HG02588 (cell line): ENCODE data around the gene IL1RAP.
"Not testable (repeated sequence)": the region's sequence is repeated elsewhere in the genome, so short reads cannot be mapped to it uniquely, and the experiment has no call there.

ENCODE experiments used
- ATAC-seq: cut with Tn5 transposase; IDR thresholded peaks from one replicate; pipeline ENCODE4 v1.9.1; 2021; ENCODE audit warnings: mild to moderate bottlenecking, moderate library complexity; ENCODE audit not compliant: unreplicated experiment

Gene IL1RAP, protein sequence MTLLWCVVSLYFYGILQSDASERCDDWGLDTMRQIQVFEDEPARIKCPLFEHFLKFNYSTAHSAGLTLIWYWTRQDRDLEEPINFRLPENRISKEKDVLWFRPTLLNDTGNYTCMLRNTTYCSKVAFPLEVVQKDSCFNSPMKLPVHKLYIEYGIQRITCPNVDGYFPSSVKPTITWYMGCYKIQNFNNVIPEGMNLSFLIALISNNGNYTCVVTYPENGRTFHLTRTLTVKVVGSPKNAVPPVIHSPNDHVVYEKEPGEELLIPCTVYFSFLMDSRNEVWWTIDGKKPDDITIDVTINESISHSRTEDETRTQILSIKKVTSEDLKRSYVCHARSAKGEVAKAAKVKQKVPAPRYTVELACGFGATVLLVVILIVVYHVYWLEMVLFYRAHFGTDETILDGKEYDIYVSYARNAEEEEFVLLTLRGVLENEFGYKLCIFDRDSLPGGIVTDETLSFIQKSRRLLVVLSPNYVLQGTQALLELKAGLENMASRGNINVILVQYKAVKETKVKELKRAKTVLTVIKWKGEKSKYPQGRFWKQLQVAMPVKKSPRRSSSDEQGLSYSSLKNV

DNA sequence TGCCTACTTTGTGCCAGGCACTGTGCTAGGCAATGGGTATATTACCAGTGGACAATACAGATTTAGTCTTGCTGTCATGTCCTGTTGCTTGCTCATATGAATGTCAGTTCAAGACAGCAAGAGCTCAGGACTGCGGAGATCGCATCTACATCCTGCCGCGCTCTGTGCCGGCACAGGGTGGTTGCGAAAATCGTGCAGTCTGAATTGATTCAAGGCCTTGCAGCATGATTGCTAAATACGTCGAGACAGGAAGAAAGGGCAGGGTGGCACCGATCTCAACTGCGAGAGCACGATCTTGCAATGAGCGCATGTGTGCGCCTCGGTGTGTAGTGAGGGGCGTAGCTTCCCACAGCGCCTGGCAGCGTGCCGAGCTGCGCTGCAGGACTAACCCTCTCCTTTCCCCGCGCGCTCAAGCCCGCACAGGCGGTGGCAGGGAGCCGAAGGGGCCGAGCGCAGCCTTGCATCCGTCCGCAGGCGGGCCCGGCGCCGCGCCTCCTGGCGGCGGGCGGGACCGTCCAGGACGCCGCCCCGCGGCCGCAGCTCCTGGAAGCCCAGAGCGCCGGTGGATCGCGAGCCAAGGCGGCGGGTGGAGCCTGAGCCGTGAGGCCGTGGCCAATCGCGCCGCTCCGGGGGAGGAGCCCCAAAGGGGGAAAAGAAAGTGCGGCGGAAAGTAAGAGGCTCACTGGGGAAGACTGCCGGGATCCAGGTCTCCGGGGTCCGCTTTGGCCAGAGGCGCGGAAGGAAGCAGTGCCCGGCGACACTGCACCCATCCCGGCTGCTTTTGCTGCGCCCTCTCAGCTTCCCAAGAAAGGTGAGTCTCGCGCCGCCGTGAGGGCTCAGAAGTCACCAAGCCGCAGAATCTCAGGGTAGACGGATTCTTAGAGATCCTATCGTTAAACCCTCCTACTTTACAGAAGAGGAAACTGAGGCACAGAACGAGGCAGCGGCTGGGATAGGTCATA is at the start of gene IL1RAP:
TSS of gene IL1RAP (plus strand) at position 677 of the 962 bp plus-strand sequence. CDS start 50,205 bp downstream, outside the sequence.
- peak; percentile 99 for ATAC-seq

DNA sequence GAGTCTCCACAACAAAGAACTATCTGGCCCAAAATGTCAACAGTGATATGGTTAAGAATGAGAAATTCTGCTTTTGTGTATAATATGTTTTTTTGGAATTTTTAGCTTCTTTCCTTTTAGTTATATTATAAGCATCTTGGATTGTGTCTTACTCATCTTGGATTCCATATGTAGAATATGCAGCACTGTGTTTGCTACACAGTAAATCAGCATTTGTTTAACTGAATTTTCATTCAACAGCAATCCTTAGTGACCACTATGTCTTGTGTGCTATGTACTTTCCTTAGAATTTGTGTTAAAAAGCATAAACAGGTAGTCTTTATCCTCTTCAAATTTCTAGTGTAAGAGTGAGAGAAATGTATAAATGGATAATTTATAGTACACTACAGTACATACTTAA is 46.0 kb upstream of the IL1RAP start:
- ATAC-seq = no peak

DNA sequence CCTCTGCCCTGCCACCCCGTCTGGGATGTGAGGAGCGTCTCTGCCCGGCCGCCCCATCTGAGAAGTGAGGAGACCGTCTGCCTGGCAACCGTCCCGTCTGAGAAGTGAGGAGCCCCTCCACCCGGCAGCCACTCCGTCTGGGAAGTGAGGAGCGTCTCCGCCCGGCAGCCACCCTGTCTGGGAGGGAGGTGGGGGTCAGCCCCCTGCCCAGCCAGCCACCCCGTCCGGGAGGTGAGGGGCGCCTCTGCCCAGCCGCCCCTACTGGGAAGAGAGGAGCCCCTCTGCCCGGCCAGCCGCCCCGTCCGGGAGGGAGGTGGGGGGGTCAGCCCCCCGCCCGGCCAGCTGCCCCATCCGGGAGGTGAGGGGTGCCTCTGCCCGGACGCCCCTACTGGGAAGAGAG is 40.6 kb upstream of the IL1RAP start:
- not testable (repeated sequence) for ATAC-seq

DNA sequence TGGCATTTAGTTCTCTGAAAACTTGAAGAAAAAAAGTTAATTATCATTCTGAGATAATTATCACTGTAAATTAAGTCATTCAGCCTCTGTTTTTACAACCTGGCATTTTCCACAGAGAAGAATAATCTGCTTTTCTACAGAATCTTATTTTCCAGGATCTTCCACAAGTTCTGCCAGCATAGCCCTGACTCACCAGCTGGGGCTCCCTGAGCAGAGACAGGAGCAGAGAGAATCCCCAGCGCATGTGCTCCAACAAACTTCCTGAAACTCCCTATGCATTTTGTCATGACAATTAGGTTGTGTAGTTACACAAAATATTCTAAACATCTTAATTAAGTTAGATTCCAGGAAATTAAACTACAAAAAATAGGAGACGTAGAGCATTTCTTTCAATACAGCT is 32.1 kb upstream of the IL1RAP start:
- ATAC-seq = no peak

DNA sequence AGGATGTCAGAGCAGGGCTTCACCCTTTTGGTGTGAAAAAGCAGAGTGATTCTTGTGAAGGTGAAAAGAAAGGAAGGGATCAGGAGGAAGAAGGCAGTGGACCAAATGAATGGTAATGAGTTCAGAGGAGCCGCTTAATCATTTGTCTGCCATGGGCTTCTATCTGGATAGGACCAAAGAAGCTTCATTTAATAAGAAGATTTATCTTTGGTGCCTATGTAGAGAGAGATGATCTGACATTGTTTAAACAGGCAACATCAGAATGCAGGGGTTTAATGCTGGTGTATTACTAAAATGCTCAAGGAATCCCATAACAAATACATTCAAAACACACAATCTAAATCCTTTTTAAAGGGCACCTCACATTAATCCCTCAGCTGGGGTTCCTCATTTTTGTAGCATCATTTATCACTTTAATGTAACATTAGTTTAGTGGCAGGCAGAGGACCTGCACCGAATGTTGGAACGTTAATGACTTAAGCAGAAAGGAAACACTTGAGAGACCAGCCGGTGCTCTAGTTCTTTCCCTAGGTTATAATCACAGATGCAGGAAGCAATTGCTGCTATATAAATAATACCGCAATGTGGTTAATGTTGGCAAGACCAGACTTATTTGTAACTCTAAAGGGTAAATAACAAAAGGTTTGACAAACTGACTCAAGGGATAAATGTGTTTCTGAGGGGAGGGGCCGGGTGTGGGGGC is 27.9 kb upstream of the IL1RAP start:
- no peak for ATAC-seq

DNA sequence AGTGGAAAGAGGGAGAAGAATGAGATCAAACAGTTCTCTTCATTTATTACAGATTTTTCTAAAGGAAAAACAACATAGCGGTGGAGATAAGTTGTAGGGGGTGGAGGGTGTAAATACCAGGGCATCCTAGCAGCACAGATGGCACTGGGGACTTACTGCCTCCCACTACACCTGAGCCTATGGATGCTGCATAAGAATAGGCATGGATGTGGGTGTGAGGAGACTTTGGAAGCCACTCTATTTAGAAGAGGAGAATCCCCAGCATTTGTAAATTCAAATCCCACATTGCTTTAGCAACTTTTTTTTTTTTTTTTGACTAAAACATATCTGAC is 27.4 kb upstream of the IL1RAP start:
- ATAC-seq = no peak

DNA sequence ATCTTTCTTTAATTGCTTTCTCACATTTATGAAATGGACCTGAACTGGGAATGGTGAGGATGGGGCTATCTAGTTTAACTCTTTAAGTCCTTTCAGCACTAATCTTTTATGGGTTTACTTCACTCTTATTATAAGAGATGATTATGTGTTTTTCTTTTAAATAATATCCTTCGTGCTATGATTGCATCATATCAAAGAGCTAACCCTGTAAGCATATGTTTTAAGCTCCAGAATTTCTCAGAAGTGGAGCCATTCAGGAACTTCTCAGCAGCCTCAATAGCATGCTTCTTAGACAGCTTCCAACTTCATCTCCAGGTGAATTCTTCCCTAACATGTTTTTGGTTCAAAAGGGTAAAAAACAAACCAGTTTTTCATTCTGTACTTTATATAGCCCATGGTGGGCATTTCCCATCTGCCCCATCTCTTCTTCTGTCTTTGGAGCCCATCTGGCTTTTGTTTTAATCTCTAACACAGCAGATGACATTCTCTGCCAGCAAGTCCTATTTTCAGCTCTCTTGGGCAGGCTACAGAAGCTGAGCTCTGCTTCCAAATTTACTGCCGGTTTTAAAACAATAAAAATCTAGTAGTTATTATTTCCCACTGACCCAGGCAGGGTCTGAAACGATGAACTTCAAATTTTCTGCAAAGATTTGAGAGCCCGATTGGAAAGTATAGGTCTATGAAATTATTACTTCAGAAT is 26.8 kb upstream of the IL1RAP start:
- no peak for ATAC-seq

DNA sequence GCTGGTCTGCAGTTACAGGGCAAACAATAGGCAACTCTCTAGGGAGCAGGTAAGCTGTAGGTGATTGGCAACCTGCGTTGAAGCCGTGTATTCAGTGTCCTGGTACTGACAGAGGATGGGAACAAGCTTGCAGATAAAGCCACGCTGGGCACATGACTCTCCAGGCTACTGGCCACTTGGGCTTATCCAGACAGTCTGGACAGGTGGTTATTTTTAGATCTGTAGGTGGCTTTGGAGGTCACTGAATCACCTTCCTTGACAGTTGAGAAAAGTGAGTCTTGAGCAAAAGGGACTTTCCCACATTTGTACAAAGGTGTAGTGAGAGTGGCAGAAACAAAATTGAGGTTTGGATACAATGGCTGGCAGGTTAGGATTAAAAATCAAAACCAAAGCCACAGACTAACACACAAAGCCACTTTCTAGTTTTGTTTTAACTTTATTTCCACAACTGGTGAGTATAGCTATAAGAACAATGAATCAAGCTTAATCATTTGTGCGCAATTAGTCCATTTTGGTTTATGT is 22.3 kb upstream of the IL1RAP start:
- ATAC-seq = no peak

DNA sequence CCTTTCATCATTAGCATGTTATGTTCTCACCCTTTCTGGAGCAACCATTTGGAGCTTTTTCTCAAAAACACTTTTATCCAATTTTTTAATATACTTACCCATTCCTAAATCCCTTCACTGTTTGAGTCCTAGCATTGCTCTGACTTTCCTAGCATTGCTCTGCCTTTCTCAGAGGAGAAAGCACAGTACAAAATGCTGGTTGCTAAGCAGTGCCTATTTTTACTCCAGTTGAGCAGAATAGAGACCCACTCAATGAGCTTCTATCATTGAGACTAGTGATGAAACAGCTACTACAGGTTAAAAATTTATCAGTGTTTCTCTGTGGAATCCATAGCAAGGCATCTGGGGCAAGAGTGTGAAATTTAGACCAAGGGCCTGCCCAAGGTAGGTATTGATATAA is 21.8 kb upstream of the IL1RAP start:
- ATAC-seq = no peak

DNA sequence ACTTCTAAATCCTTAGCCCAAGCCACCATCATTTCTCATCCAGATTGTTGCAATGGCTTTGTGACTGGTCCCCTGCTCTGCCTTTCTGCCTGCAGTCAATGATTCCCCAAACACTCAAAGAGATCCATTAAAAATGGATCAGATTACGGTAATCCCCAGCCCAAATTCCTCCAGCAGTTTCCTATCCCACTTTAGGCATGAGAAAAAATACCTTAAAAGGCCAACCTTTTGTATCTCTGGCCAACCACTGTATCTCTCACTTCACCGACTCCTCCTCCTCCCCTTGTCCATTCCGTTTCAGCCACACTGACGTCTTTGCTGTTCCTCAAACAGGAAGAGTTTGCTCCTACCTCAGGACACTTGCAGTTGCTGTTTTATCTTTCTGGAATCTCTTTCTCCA is 20.9 kb upstream of the IL1RAP start:
- no peak for ATAC-seq

DNA sequence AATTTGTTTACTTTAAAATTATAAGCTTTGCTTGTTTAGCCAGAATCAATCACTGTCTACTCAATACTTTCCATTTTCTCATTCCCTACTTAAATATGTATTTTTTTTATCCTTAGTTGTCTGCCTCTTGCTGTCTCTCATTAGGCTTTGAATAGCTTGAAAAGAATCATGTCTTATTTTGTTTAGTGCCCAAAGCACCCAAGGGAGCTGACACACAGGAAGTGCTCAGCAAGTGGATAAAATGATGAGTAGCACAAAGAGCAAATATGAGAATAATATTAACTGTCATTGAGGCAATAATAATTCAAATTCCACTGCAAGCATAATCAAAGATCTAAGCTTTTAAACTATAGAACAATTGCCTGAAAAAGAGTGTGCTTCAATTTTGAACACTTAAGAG is 19.0 kb upstream of the IL1RAP start:
- ATAC-seq = no peak

DNA sequence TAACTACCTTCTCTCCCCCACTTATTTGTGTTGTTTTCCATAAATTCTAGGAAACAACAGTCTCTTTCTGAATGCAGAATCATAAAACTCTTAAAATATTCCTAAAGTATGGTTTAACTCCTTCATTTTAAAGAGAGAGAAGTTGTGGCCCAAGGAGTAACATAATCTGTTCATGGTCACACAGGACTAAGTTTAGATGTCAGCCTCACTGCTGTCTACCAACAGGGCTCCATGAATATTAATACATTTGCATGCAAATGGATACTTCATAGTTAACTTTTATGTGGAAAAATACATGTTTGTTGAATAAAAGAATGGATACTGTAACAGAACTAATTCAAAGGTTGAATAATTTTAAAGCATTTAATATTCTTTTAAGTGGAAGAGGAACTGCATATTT is 18.5 kb upstream of the IL1RAP start:
- ATAC-seq = no peak

DNA sequence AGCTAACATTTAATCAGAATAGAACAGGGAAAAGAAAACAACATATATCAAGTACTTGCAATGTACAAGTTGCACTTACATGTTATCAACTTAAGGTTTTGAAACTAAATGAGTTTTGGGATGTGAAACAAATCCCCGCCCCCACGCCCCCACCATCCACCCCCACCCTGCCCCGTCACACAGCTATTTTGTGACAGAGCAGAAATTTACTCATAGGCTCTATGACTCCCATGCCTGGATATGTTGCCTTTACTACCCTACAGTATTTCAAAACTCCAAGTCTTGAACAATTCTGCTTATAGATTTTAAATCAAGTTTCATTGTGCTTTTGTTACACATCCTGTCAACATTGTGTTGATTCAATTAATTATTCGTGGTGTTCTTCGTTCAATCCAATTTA is 18.1 kb upstream of the IL1RAP start:
- no peak for ATAC-seq

DNA sequence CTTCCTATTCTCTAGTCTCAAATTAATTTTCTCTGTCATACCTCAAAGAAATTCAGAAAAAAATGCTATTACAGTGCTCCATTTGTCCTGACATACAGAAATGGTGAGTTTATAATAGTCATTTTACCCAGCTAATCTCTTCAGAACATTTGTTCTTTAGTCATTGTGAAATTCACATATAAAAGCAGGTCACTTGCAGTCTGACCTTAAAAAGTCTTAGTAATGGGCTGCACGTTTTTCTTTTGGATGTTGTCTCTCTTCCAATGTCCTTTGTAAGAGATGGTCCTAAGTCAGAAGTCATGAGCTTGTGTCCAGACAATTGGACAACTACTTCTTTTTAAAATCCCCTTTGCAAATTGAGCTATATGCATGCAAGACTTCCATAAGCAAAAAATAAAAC is 17.0 kb upstream of the IL1RAP start:
- no peak for ATAC-seq

DNA sequence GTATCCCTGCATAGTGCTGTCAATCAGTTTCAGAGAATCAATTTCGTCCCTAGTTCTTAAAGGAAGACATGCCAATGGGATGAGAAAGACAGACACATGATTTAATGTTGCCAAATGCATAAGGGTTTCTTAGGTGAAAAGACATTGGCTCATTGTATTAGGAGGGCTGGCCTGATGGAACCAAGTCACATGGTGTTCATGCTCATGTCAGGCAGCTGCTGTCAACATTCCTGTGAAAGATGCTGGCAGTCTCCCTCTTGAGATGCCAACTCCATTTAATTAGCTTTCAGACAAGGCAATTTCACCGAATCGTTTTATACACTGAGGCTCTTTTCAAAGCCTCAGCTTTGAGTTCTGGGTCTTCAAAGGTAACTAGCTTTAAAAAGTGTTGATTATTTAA is 16.1 kb upstream of the IL1RAP start:
- ATAC-seq = no peak

DNA sequence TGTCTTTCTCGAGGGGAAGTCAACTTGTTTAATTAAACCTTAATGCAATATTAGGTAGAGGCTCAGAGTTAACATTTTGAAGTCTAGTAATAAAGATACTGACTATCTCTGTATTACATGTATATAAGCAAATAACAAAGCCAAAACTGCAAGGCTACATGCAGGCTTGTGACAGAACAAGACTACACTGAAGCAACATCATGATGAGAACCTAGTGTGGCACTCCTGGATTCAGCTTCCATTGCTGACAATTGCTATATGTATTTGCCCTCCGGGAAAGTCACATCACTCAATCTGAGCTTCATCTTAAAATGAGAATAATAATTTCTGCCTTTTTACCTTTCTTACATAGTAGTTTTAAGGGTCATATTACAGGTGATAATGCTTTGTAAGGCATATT is 15.6 kb upstream of the IL1RAP start:
- no peak for ATAC-seq

DNA sequence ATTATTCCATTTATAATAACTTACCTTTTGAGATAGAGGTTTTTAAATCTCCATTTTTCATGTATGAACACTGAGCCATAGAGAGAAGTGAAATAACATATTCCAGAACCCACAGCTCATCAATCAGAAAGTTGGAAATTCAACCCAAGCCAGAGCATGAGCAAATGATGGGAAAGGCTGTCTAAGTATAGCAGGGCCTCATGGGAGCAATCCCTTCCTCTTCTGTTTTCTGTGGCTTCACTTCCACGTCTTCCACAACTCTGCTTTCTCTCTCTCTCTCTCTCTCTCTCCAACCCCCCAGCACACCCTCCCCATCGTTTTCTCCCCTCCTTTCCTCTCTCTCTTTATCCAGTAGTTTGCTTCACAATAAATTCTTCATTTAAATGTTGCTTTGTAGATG is 14.8 kb upstream of the IL1RAP start:
- ATAC-seq = no peak

DNA sequence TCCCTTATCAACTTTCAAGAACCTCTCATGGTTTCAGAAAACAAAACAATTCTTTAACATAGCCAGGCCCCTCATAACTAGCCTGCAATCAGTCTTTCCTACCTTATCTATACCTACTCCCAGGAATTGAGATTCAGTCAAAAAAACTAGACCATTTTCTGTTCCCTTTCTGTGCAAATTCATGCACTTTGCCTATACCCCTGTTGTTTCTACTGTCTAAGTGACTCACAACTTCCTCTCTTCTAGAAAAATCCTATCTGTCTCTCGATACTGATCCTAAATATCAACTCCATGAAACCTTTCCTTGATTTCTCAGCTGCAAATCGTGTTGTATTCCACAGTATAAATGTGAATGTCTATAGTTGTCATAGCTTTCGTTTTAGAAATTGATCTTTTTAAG is 10.9 kb upstream of the IL1RAP start:
- no peak for ATAC-seq

DNA sequence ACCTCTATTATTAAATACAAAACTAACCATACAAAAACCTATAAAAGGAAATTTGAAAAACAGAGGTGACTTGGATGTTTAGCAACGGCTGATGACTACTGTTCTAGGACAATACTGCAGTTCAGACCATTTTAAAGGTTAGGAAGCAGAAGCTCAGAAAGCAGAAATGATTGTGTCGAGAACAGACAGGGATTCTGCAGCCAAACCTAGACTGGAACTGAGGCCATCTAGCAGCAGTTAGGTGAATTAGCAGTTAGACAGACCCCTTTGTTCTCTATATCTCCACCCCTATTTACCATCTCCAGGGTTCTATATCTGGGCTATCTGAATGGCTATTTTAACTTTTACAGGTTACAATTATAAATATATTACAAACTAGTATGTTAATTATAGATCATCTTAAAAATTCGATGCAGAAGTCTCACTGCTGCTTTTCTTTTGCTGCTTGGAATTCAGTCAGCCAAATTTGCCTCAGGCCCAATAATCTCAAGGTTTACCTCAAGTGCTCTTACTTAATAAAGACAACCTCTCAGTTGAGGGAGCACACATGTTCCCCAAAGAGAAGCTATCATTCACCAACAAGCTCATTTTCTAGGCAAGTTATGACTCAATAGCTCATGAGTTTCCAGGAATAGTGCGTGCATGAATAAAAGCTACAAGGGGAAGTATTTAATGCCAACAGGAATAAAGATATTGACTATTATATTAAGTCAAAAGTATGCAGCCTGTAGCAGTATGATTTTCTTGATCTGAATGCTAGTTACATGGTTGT is 9.3 kb upstream of the IL1RAP start:
- ATAC-seq = no peak
